Neural progenitor cell (in vitro differentiated cells): ENCODE measurements around the gene USP25. TPM values are rescaled to one million over a fixed set of nuclear protein-coding genes. Genes with fewer than 3 reads are reported as not detected.

ENCODE experiments used
- DNase-seq: peaks from one replicate; pipeline ENCODE4 v3.0.0-alpha.2; 2016; ENCODE audit warnings: low spot score
- H2AFZ ChIP-seq: fragments of 200-600 bp; sonication (generic); replicated peaks from 2 replicates; pipeline ENCODE4 v1.6.1; 2016; ENCODE audit warnings: antibody characterized with exemption
- H3F3A ChIP-seq: fragments of 200-600 bp; sonication (generic); 2 replicates; pipeline ENCODE4 v1.6.1; 2016; ENCODE audit warnings: antibody characterized with exemption, low read depth
- H3K27ac ChIP-seq: fragments of 200-600 bp; sonication (generic); 2 replicates; pipeline ENCODE4 v1.5.1; 2016; ENCODE audit warnings: mild to moderate bottlenecking
- H3K27me3 ChIP-seq: fragments of 200-600 bp; sonication (generic); 2 replicates; pipeline ENCODE4 v1.6.1; 2016; ENCODE audit warnings: mild to moderate bottlenecking, moderate library complexity
- H3K36me3 ChIP-seq: fragments of 200-600 bp; sonication (generic); 2 replicates; pipeline ENCODE4 v1.5.1; 2016
- H3K4me1 ChIP-seq: fragments of 200-600 bp; sonication (generic); 2 replicates; pipeline ENCODE4 v1.6.1; 2016; ENCODE audit warnings: mixed run types
- H3K4me2 ChIP-seq: fragments of 200-600 bp; sonication (generic); 2 replicates; pipeline ENCODE4 v1.6.1; 2016
- H3K4me3 ChIP-seq: fragments of 200-600 bp; sonication (generic); 2 replicates; pipeline ENCODE4 v1.5.1; 2016
- H3K79me2 ChIP-seq: fragments of 200-600 bp; sonication (generic); 2 replicates; pipeline ENCODE4 v1.6.1; 2016; ENCODE audit warnings: low read depth
- H3K9ac ChIP-seq: fragments of 200-600 bp; sonication (generic); 2 replicates; pipeline ENCODE4 v1.6.1; 2016
- H3K9me3 ChIP-seq: fragments of 200-600 bp; sonication (generic); 2 replicates; pipeline ENCODE4 v1.5.1; 2016; ENCODE audit warnings: low read depth
- H4K20me1 ChIP-seq: fragments of 200-600 bp; sonication (generic); 2 replicates; pipeline ENCODE4 v1.6.1; 2016; ENCODE audit warnings: low read depth
- H3K27ac Mint-ChIP-seq: 3 replicates; pipeline ENCODE4 v1.8.0; 2021; ENCODE audit warnings: mixed read lengths
- H3K27me3 Mint-ChIP-seq: 2 replicates; pipeline ENCODE4 v1.8.0; 2022; ENCODE audit warnings: low read depth, mild to moderate bottlenecking, inconsistent platforms, moderate library complexity, mixed read lengths; ENCODE audit not compliant: insufficient read depth
- H3K36me3 Mint-ChIP-seq: 3 replicates; pipeline ENCODE4 v1.8.0; 2021; ENCODE audit warnings: mixed read lengths
- H3K4me1 Mint-ChIP-seq: 3 replicates; pipeline ENCODE4 v1.8.0; 2021; ENCODE audit warnings: mixed read lengths
- H3K4me3 Mint-ChIP-seq: 3 replicates; pipeline ENCODE4 v1.8.0; 2021; ENCODE audit warnings: mild to moderate bottlenecking, moderate library complexity, mixed read lengths
- H3K9me3 Mint-ChIP-seq: 3 replicates; pipeline ENCODE4 v1.8.0; 2020; ENCODE audit warnings: mixed read lengths
- CTCF ChIP-seq: fragments of 200-600 bp; sonication (generic); IDR thresholded peaks from 2 replicates; pipeline ENCODE4 v1.5.1; 2017; ENCODE audit warnings: antibody characterized with exemption, mild to moderate bottlenecking
- EZH2 ChIP-seq: fragments of 200-600 bp; sonication (generic); IDR thresholded peaks from 2 replicates; pipeline ENCODE4 v1.6.1; 2017; ENCODE audit warnings: antibody characterized with exemption, mild to moderate bottlenecking, moderate library complexity
- EZH2phosphoT487 ChIP-seq: fragments of 200-600 bp; sonication (generic); IDR thresholded peaks from 2 replicates; pipeline ENCODE4 v1.6.1; 2017; ENCODE audit warnings: antibody characterized with exemption
- total RNA-seq: library from RNA; depleted of rRNA; stranded (reverse); fragments of >200 nt; gene quantifications from 2 replicates; pipeline ENCODE4 v1.2.3, GENCODE V29; 2015; ENCODE audit warnings: low replicate concordance

The USP25 gene
- total RNA-seq, 1 donor from 2014 or later = 36.4 TPM

GRCh38 chr21:15928196-15928595, 198.4 kb downstream of the USP25 start:
- H3K4me3 Mint-ChIP-seq = no peak overlapping the region
- Histone ChIP-seq H3K27me3 (no peaks in the 10 kb centered on the region), H3K4me2 (no peak overlapping the region), H3K27ac (no peak overlapping the region), H2AFZ (no peak overlapping the region), H3K9ac (no peak overlapping the region), H3K9me3 (no peaks in the 10 kb centered on the region), H4K20me1 (no peaks in the 10 kb centered on the region), H3K36me3 (no peaks in the 10 kb centered on the region), H3F3A (no peaks in the 10 kb centered on the region), H3K4me1 (no peaks in the 10 kb centered on the region), H3K79me2 (no peaks in the 10 kb centered on the region), H3K4me3 (no peak overlapping the region)
- H3K4me1 Mint-ChIP-seq = peaks cover 5% of the 10 kb centered on the region
- H3K36me3 Mint-ChIP-seq = no peaks in the 10 kb centered on the region
- DNase-seq = no peak
- no peaks in the 10 kb centered on the region for H3K9me3 Mint-ChIP-seq
- no peaks in the 10 kb centered on the region for H3K27me3 Mint-ChIP-seq
- TF ChIP-seq CTCF (no peak), EZH2phosphoT487 (no peak), EZH2 (no peak)
- no peak overlapping the region for H3K27ac Mint-ChIP-seq

GRCh38 chr21:15928686-15929425, 199.1 kb downstream of the USP25 start:
- no peaks in the 10 kb centered on the region for H3K79me2 ChIP-seq
- H3F3A ChIP-seq = no peaks in the 10 kb centered on the region
- no peak overlapping the region for H3K4me3 ChIP-seq
- TF ChIP-seq EZH2phosphoT487 (no peak), EZH2 (no peak), CTCF (no peak)
- Mint-ChIP-seq H3K27ac (no peak overlapping the region), H3K27me3 (no peaks in the 10 kb centered on the region), H3K4me1 (peaks cover 5% of the 10 kb centered on the region), H3K4me3 (no peak overlapping the region), H3K9me3 (no peaks in the 10 kb centered on the region), H3K36me3 (no peaks in the 10 kb centered on the region)
- no peak overlapping the region for H3K4me2 ChIP-seq
- H3K36me3 ChIP-seq = no peaks in the 10 kb centered on the region
- H2AFZ ChIP-seq = no peak overlapping the region
- H3K9ac ChIP-seq = no peak overlapping the region
- H3K9me3 ChIP-seq = no peaks in the 10 kb centered on the region
- H3K27ac ChIP-seq = no peak overlapping the region
- DNase-seq = no peak
- H3K27me3 ChIP-seq = no peaks in the 10 kb centered on the region
- no peaks in the 10 kb centered on the region for H3K4me1 ChIP-seq
- H4K20me1 ChIP-seq = no peaks in the 10 kb centered on the region

- peaks cover 5% of the 10 kb centered on the region for H3K4me1 Mint-ChIP-seq
- no peaks in the 10 kb centered on the region for H3K27me3 Mint-ChIP-seq
- no peaks in the 10 kb centered on the region for H3K9me3 Mint-ChIP-seq
- Histone ChIP-seq H3K9me3 (no peaks in the 10 kb centered on the region), H3K4me1 (no peaks in the 10 kb centered on the region), H3K4me2 (no peak overlapping the region), H4K20me1 (no peaks in the 10 kb centered on the region), H3K36me3 (no peaks in the 10 kb centered on the region), H2AFZ (no peak overlapping the region), H3K79me2 (no peaks in the 10 kb centered on the region), H3K27ac (no peak overlapping the region), H3F3A (no peaks in the 10 kb centered on the region), H3K27me3 (no peaks in the 10 kb centered on the region), H3K4me3 (no peak overlapping the region), H3K9ac (no peak overlapping the region)
- no peak for DNase-seq
- H3K36me3 Mint-ChIP-seq = no peaks in the 10 kb centered on the region
- H3K4me3 Mint-ChIP-seq = no peak overlapping the region
- TF ChIP-seq CTCF (no peak), EZH2 (no peak), EZH2phosphoT487 (no peak)
- no peak overlapping the region for H3K27ac Mint-ChIP-seq
Observed at GRCh38 chr21:15929536-15929935, 199.8 kb downstream of the USP25 start.
